Fibroblast of the aortic adventitia (primary cell): Measurements from ENCODE around the gene CAPG. TPM values are rescaled to one million over a fixed set of nuclear protein-coding genes. Genes with fewer than 3 reads are reported as not detected.
A peak's percentile ranks its signal among the peaks of the same experiment; 100 is the strongest.

Experiments
- DNase-seq: peaks from one replicate; pipeline ENCODE4 v3.0.0-alpha.2; 2010; ENCODE audit warnings: low read depth
- H3K4me3 ChIP-seq: 2 replicates; pipeline ENCODE4 v1.5.1; 2011; ENCODE audit warnings: low read depth, mild to moderate bottlenecking, control low read depth, low read length, moderate library complexity
- total RNA-seq: library from RNA; depleted of rRNA; stranded (reverse); fragments of >200 nt; gene quantifications from 2 replicates; pipeline ENCODE4 v1.2.3, GENCODE V29; 2012; ENCODE audit warnings: low replicate concordance
- TF ChIP-seq, protein P1 (sequence below): IDR thresholded peaks from 2 replicates; pipeline ENCODE4 v1.5.1; 2011; ENCODE audit warnings: mild to moderate bottlenecking, low read length, control low read depth, inconsistent platforms; ENCODE audit not compliant: insufficient read depth

The CAPG gene
- total RNA-seq, 1 donor: 131 TPM

- peak; percentile 50 for DNase-seq
- peak overlapping the region; percentile 66 for H3K4me3 ChIP-seq
- TF ChIP-seq, protein P1, sequence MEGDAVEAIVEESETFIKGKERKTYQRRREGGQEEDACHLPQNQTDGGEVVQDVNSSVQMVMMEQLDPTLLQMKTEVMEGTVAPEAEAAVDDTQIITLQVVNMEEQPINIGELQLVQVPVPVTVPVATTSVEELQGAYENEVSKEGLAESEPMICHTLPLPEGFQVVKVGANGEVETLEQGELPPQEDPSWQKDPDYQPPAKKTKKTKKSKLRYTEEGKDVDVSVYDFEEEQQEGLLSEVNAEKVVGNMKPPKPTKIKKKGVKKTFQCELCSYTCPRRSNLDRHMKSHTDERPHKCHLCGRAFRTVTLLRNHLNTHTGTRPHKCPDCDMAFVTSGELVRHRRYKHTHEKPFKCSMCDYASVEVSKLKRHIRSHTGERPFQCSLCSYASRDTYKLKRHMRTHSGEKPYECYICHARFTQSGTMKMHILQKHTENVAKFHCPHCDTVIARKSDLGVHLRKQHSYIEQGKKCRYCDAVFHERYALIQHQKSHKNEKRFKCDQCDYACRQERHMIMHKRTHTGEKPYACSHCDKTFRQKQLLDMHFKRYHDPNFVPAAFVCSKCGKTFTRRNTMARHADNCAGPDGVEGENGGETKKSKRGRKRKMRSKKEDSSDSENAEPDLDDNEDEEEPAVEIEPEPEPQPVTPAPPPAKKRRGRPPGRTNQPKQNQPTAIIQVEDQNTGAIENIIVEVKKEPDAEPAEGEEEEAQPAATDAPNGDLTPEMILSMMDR: no peak
Observed at GRCh38 chr2:85413592-85414420, 3.6 kb upstream of the CAPG start.

DNA sequence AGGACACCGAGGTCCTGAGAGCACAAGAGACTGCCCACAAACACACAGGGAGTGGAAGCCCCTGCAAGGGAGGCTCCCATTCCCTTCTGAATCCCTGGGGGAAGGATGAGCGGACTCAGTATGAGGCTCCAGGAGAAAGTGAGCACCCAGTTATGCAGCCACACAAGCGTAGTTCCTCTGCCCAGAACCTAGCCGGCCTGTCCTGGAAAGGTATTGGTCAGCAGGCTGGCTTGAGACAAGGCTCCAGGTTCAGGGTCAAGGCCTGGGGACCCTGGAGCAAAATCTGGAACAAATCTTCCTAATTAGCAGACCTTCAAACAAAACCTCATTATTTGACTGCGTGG is 1.2 kb upstream of the CAPG start:
- H3K4me3 ChIP-seq: no peak overlapping the region
- DNase-seq: no peak
- TF ChIP-seq, protein P1: no peak

GRCh38 chr2:85410584-85411404 is 628 bp upstream of the CAPG start:
- TF ChIP-seq, protein P1: no peak
- H3K4me3 ChIP-seq: no peak overlapping the region
- DNase-seq: no peak

GRCh38 chr2:85405201-85406059 is 4.7 kb downstream of the CAPG start:
- H3K4me3 ChIP-seq: no peak overlapping the region
- TF ChIP-seq, protein P1: no peak
- no peak for DNase-seq

DNA sequence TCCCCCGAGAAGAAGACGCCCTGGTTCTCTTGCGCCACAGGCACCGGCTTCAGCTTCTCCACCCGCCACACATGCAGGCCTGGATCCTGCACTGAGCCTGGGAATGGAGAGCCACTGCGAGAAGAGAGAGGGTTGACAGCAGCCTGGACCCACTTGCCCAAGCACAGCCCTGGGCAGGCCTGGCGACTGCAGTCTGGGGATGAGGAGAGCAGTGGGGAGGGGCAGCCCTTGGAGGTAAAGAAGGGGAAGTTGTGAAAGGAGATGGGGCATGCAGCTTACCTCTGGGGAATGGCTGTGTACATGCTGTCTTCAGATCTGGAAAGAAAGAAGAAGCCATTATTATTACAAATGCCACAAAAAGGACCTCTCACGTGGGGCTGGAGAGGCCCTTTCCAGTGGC is 8.3 kb downstream of the CAPG start:
- no peak overlapping the region for H3K4me3 ChIP-seq
- TF ChIP-seq, protein P1: no peak
- no peak for DNase-seq

- TF ChIP-seq, protein P1: no peak
- DNase-seq: no peak
- H3K4me3 ChIP-seq: no peak overlapping the region
Observed at GRCh38 chr2:85401464-85401805, 8.7 kb downstream of the CAPG start.
